ENCODE results near the gene SLC35A1. TPM values are rescaled to one million over a fixed set of nuclear protein-coding genes. Genes with fewer than 3 reads are reported as not detected.
"Not testable (repeated sequence)": the region's sequence is repeated elsewhere in the genome, so short reads cannot be mapped to it uniquely, and the experiment has no call there.

SLC35A1 gene
- total RNA-seq, 4 donors from 2014 or later, result 19.1 to 25.9 (median 24.2) TPM

DNA sequence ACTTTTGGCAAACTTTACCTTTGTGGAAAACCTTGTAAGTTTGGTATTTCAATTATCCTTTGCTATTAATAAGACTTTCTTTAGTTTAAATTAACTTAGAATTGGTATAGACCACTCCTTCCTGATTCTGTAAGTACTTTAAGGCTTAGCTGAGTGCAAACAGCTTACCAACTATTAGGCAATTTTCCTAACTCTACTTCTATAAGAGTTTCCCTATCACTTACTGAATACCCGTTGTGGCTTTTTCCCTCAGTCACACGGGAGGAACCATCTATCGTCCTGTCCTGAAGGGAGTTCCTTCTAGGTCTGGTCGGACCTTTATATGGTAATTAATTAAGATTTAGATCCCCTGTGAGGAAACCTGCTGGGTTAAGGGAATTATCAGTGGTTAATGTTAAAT, 9.6 kb downstream of the SLC35A1 start:
- Histone ChIP-seq H3K9me3 (no peaks in the 10 kb centered on the region), H3K27me3 (no peaks in the 10 kb centered on the region), H3K4me3 (no peak overlapping the region), H3K4me1 (no peaks in the 10 kb centered on the region), H3K36me3 (peaks cover 3% of the 10 kb centered on the region), H3K27ac (no peak overlapping the region)
- 72% methylated on average over 4 of the region's 4 CpGs for WGBS
- TF ChIP-seq, protein P1, sequence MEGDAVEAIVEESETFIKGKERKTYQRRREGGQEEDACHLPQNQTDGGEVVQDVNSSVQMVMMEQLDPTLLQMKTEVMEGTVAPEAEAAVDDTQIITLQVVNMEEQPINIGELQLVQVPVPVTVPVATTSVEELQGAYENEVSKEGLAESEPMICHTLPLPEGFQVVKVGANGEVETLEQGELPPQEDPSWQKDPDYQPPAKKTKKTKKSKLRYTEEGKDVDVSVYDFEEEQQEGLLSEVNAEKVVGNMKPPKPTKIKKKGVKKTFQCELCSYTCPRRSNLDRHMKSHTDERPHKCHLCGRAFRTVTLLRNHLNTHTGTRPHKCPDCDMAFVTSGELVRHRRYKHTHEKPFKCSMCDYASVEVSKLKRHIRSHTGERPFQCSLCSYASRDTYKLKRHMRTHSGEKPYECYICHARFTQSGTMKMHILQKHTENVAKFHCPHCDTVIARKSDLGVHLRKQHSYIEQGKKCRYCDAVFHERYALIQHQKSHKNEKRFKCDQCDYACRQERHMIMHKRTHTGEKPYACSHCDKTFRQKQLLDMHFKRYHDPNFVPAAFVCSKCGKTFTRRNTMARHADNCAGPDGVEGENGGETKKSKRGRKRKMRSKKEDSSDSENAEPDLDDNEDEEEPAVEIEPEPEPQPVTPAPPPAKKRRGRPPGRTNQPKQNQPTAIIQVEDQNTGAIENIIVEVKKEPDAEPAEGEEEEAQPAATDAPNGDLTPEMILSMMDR (IDR thresholded peaks at IDR 0.05), result no peak
- no peak for TF ChIP-seq POLR2A (IDR thresholded peaks at IDR 0.05)
- TF ChIP-seq EP300 (IDR thresholded peaks at IDR 0.05), result no peak
- no peak for TF ChIP-seq POLR2AphosphoS5 (IDR thresholded peaks at IDR 0.05)
- DNase-seq (ENCODE audit: low spot score in 2 of 2), result no peak

DNA sequence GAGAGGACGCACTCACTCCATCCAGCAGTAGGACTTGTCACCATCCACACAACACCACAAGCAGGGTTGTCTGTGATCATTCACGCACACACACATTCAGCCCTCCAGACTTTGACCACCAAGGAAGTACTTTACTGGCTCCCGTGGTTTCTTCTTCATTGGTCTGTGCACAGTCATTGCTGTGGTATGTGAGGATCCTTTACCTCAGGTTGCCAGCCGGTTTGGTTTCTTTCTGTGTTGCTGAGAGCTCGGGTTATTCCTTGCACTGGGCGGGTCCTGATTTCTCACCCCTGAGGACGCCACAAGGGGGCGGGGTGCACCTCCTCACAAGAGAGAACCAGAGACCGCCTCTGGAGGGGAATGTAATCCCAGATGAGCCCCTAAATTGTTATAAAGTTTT, 11.2 kb downstream of the SLC35A1 start:
- WGBS, result 84% methylated on average over 9 of the region's 9 CpGs
- TF ChIP-seq POLR2AphosphoS5 (IDR thresholded peaks at IDR 0.05) (no peak), POLR2A (IDR thresholded peaks at IDR 0.05) (no peak), EP300 (IDR thresholded peaks at IDR 0.05) (no peak)
- TF ChIP-seq, protein P1 (IDR thresholded peaks at IDR 0.05), result no peak
- H3K27ac ChIP-seq, result no peak overlapping the region
- DNase-seq (ENCODE audit: low spot score in 2 of 2), result no peak
- H3K36me3 ChIP-seq, result peaks cover 3% of the 10 kb centered on the region
- H3K27me3 ChIP-seq, result no peaks in the 10 kb centered on the region
- no peaks in the 10 kb centered on the region for H3K4me1 ChIP-seq
- H3K9me3 ChIP-seq, result no peaks in the 10 kb centered on the region
- H3K4me3 ChIP-seq, result no peak overlapping the region

DNA sequence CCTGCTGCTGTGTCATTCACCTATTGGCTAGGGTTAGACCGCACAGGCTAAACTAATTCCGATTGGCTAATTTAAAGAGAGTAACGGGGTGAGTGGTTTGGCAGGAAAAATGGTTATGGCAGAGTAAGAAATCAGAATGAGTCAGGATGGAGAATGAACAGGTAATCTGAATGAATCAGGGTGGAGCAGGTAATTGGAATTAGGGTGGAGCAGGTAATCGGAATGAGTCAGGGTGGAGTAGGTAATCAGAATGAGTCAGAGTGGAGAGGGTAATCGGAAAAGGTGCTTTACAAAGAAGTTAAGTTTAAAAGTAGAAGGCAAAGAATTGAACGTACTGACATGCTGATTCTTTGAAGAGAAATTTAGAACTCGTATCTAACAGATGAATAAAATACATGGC, 11.7 kb downstream of the SLC35A1 start:
- no peak overlapping the region for H3K27ac ChIP-seq
- no peak for DNase-seq (ENCODE audit: low spot score in 2 of 2)
- TF ChIP-seq, protein P1 (IDR thresholded peaks at IDR 0.05), result no peak
- no peak for TF ChIP-seq EP300 (IDR thresholded peaks at IDR 0.05)
- no peak overlapping the region for H3K4me3 ChIP-seq
- peaks cover 3% of the 10 kb centered on the region for H3K36me3 ChIP-seq
- 65% methylated on average over 7 of the region's 7 CpGs for WGBS
- no peaks in the 10 kb centered on the region for H3K9me3 ChIP-seq
- no peaks in the 10 kb centered on the region for H3K27me3 ChIP-seq
- H3K4me1 ChIP-seq, result no peaks in the 10 kb centered on the region

DNA sequence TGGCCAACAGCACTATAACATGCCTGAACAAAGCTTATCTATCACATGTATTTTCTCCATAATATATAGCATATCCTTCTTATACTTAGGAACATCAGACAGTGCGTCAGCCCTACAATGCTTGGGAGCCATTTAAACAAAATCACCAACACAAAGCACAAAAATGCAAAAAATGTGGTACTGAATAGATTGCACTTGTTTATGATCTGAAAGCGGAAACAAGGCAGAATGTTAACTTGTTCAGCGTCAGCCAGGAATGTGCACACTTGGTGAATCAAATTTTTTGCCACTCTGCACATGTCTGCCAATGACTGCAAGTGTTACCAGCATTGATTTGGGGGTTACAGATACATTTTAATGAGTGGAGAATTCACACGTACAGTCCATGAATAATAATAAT, 14.8 kb downstream of the SLC35A1 start:
- H3K27me3 ChIP-seq, result no peaks in the 10 kb centered on the region
- H3K4me1 ChIP-seq, result no peaks in the 10 kb centered on the region
- H3K9me3 ChIP-seq, result no peaks in the 10 kb centered on the region
- WGBS, result 86% methylated on average over 4 of the region's 4 CpGs
- H3K4me3 ChIP-seq, result no peak overlapping the region
- no peak overlapping the region for H3K27ac ChIP-seq
- DNase-seq (ENCODE audit: low spot score in 2 of 2), result no peak
- no peak for TF ChIP-seq POLR2AphosphoS5 (IDR thresholded peaks at IDR 0.05)
- no peak for TF ChIP-seq EP300 (IDR thresholded peaks at IDR 0.05)
- TF ChIP-seq, protein P1 (IDR thresholded peaks at IDR 0.05), result no peak
- peaks cover 10% of the 10 kb centered on the region for H3K36me3 ChIP-seq

DNA sequence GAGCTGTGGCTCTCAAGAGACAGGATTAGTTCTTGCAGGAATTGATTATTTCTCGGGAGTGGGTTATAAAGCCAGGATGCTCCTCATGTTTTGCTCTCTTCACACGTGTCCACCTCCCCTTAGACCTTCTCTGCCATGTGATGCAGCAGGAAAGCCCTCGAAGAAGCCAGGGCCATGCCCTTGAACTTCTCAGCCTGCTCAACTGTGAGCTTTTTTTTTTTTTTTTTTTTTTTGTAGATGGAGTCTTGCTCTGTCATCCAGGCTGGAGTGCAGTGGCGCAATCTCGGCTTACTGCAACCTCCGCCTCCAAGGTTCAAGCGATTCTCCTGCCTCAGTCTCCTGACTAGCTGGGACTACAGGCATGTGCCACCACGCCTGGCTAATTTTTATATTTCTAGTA, 16.6 kb downstream of the SLC35A1 start:
- H3K27ac ChIP-seq, result not testable (repeated sequence)

DNA sequence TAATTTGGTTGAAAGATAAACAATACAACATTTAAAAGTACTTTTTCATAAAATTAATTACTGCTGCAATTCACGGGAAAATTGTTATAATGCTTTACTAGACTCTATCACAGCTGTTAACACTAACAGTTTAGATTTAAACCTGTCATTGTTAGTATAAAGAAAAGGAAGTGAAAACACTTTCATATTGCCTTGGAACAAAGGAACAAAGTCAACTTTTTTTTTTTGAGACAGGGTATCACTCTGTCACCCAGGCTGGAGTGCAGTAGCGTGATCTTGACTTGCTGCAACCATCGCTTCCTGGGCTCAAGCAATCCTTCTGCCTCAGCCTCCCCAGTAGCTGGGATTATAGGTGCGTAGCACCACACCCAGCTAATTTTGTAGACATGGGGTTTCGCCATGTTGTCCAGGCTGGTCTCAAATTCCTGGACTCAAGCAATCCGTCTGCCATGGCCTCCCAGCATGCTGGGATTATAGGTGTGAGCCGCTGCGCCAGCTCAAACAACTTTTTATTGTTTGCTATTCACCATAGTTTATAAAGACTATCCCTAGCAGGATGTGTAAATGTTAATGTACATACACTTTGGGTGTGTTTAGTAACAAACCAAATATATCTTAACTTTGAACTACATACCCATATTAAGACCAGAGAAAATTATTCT, 22.1 kb downstream of the SLC35A1 start:
- no peaks in the 10 kb centered on the region for H3K4me1 ChIP-seq
- TF ChIP-seq POLR2A (IDR thresholded peaks at IDR 0.05) (no peak), EP300 (IDR thresholded peaks at IDR 0.05) (no peak), POLR2AphosphoS5 (IDR thresholded peaks at IDR 0.05) (no peak)
- TF ChIP-seq, protein P1 (IDR thresholded peaks at IDR 0.05), result no peak
- no peaks in the 10 kb centered on the region for H3K9me3 ChIP-seq
- no peaks in the 10 kb centered on the region for H3K27me3 ChIP-seq
- H3K27ac ChIP-seq, result no peak overlapping the region
- H3K36me3 ChIP-seq, result peaks cover 14% of the 10 kb centered on the region
- 93% methylated on average over 8 of the region's 8 CpGs for WGBS
- no peak overlapping the region for H3K4me3 ChIP-seq
- DNase-seq (ENCODE audit: low spot score in 2 of 2), result no peak

More for the DNA sequence above, 16.6 kb downstream of the SLC35A1 start:
- not testable (repeated sequence) for DNase-seq (ENCODE audit: low spot score in 2 of 2); H3K9me3 ChIP-seq; H3K4me1 ChIP-seq; H3K4me3 ChIP-seq; H3K27me3 ChIP-seq
- WGBS, result 91% methylated on average over 8 of the region's 8 CpGs
- H3K36me3 ChIP-seq, result peaks cover 11% of the 10 kb centered on the region
